Uterus (tissue), 2 donors: ENCODE data around the gene TAF7L.

Experiments
- CTCF ChIP-seq, 4 experiments: fragments of 200-600 bp in 2 of 4; fragments of 450-650 bp in 2 of 4; sonication (generic) in 2 of 4; IDR thresholded peaks; one replicate each; pipeline ENCODE4 v1.5.1; 2016 to 2019; ENCODE audit warnings: antibody characterized with exemption in 4 of 4, mild to moderate bottlenecking in 2 of 4, moderate library complexity in 1 of 4
- POLR2A ChIP-seq, 2 donors: fragments of 450-650 bp; IDR thresholded peaks; one replicate each; pipeline ENCODE4 v1.6.1; 2016; ENCODE audit warnings: antibody characterized with exemption in 2 of 2, mild to moderate bottlenecking in 1 of 2, moderate library complexity in 1 of 2

GRCh38 chrX:101229170-101229569, 62.0 kb downstream of the TAF7L start:
- TF ChIP-seq CTCF (IDR thresholded peaks at IDR 0.05): no peak
- TF ChIP-seq POLR2A (IDR thresholded peaks at IDR 0.05): no peak
